Fibroblast of mammary gland (primary cell): ENCODE results near the gene TEK.

Source experiments
- DNase-seq: peaks from one replicate; pipeline ENCODE4 v3.0.0-alpha.2; 2010; ENCODE audit warnings: low read depth
- H3K4me3 ChIP-seq: 2 replicates; pipeline ENCODE4 v1.5.1; 2011; ENCODE audit warnings: low read depth, mild to moderate bottlenecking, low read length, moderate library complexity; ENCODE audit not compliant: control insufficient read depth
- TF ChIP-seq, protein P1 (sequence below): conservative IDR thresholded peaks from 2 replicates; pipeline ENCODE4 v1.5.1; 2011; ENCODE audit warnings: low read depth, low read length, inconsistent platforms; ENCODE audit not compliant: control insufficient read depth, insufficient read depth

TEK gene

DNA sequence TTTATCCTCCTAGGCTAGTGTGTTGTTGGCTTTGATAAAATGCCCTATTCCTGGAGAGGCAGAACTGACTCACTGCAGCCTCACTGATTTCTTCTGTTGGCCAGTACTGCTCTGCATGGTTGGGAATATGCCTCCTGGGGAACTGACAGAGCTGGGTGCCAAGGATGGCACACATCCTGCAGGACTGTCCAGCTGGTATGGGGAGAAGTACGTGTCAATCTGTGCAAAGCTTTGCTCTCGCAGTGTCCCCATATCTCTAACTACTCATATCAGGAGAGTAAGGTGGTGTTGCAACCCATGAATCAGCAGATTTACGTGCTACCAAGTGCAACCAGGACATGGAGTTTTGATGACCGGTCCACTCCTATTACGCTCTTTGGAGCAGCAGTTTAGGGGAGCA is 74.7 kb downstream of the TEK start:
- peak; percentile 69 for DNase-seq
- no peak overlapping the region for H3K4me3 ChIP-seq
- TF ChIP-seq, protein P1, sequence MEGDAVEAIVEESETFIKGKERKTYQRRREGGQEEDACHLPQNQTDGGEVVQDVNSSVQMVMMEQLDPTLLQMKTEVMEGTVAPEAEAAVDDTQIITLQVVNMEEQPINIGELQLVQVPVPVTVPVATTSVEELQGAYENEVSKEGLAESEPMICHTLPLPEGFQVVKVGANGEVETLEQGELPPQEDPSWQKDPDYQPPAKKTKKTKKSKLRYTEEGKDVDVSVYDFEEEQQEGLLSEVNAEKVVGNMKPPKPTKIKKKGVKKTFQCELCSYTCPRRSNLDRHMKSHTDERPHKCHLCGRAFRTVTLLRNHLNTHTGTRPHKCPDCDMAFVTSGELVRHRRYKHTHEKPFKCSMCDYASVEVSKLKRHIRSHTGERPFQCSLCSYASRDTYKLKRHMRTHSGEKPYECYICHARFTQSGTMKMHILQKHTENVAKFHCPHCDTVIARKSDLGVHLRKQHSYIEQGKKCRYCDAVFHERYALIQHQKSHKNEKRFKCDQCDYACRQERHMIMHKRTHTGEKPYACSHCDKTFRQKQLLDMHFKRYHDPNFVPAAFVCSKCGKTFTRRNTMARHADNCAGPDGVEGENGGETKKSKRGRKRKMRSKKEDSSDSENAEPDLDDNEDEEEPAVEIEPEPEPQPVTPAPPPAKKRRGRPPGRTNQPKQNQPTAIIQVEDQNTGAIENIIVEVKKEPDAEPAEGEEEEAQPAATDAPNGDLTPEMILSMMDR = no peak

DNA sequence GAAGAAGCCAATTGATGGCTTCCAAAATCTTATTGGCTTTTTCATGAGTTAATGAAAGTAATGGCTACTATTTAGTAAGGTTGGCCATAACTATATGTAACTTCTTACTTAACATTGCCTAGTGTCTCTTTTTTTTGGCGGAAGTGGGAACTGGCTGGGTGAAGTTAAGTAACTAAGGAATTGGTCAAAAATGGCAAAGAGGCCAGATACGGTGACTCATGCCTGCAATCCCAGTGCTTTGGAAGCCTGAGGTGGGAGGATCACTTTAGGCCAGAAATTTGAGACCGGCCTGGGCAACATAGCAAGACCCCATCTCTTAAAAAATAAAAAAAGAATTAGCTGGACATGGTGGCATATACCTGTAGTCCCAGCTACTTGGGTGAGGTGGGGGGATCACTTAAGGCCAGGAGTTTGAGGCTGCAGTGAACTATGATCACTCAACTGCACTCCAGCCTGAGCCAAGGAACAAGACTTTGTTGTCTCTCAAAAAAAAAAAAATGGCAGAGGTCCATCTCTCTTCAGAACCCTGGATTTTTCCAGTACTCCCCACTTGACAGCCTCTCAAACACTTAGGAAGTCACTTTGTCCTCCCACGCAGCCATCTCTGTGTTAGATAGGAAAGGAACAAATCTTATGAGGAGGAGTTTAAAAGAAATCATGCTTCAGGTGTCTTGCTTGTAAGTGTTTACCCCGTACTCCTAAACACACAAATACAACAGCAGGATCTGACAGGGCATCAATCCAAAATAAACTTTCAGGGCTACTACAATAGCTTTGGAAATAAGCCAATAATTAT is 75.7 kb downstream of the TEK start:
- TF ChIP-seq, protein P1 = no peak
- no peak overlapping the region for H3K4me3 ChIP-seq
- peak; percentile 94 for DNase-seq

DNA sequence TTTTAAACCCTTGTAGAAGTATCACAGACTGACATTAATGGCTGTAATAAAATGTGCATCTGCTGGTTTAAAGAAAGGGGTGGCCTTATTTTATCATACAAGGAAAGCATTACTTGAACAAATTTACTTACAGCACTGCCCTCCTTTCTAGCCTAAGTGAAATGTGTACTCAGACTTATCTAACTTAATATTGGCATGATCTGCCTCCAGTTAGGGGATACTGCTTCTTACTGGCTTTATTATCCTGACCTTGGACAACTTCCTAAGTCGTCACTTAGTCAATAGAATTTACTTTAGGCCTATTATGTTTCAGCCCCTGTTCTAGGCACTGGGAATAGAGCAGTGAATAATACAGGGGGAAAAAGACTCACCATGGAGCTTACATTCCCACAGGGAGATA is 79.4 kb downstream of the TEK start:
- TF ChIP-seq, protein P1 = no peak
- no peak overlapping the region for H3K4me3 ChIP-seq
- DNase-seq = no peak

DNA sequence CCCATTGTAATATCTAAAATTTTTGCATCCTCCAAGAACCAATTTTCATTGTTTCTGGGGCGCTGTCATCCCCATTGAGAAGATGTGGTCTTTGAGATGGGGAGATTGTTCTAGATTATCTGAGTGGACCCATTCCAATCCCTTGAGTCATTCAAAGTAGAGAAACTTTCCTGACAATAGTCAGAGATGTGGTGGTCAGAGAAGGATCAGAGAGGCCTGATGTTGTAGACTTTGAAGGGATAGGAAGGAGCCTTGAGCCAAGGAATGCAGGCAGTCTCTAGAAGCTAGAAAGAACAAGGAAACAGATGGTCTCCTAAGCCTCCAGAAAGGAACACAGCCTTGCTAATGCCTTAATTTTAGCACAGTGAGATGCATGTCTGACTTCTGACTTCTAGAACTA is 80.4 kb downstream of the TEK start:
- TF ChIP-seq, protein P1 = no peak
- H3K4me3 ChIP-seq = no peak overlapping the region
- no peak for DNase-seq

DNA sequence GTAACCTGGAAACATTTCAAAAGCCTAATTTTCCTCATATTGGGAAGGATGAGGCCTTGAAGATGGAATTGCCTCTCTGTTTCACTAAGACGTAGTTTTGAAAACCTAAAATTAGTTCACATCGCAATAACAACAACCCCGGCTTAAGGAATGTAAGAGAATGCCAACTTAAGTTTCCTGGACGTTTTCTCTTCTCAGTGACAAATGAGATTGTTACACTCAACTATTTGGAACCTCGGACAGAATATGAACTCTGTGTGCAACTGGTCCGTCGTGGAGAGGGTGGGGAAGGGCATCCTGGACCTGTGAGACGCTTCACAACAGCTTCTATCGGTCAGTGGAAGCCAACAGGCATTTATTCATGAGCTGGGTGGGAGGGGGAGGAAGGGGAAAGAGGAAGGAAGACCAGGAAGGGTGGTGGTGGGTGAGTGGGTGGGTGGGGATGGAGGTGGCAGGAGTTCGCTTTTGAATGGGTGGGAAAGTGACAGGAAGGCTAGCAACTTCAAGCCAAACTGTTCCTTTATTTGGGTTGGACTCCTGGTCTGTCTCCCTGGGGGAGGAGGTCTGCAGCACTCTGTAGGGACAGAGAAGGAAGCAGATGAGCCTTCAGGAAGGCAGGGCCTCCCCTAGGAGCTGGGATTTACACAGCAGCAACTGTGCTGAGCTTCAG is 83.4 kb downstream of the TEK start:
- DNase-seq = no peak
- TF ChIP-seq, protein P1 = no peak
- no peak overlapping the region for H3K4me3 ChIP-seq

DNA sequence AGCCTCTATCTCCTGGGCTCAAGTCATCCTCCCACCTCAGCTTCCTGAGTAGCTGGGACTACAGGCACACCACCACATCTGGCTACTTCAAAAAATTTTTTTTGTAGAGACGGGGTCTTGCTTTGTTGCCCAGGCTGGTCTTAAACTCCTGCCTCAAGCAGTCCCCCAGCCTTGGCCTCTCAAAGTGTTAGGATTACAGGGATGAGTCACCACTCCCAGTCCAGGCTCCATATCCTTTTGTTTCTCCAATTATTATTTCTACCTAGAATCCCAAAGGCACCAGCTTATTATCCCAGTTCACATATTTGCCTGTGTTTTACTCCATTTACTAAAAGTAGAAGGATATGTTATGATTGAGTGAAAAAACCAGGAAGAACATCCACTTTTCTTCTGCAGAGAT is 84.9 kb downstream of the TEK start:
- H3K4me3 ChIP-seq = no peak overlapping the region
- peak; percentile 33 for DNase-seq
- TF ChIP-seq, protein P1 = no peak
